Neural progenitor cell (in vitro differentiated cells): ENCODE measurements around the gene TP73. TPM values are rescaled to one million over a fixed set of nuclear protein-coding genes. Genes with fewer than 3 reads are reported as not detected.

ENCODE experiments used
- DNase-seq: peaks from one replicate; pipeline ENCODE4 v3.0.0-alpha.2; 2016; ENCODE audit warnings: low spot score
- H2AFZ ChIP-seq: fragments of 200-600 bp; sonication (generic); replicated peaks from 2 replicates; pipeline ENCODE4 v1.6.1; 2016; ENCODE audit warnings: antibody characterized with exemption
- H3F3A ChIP-seq: fragments of 200-600 bp; sonication (generic); 2 replicates; pipeline ENCODE4 v1.6.1; 2016; ENCODE audit warnings: antibody characterized with exemption, low read depth
- H3K27ac ChIP-seq: fragments of 200-600 bp; sonication (generic); 2 replicates; pipeline ENCODE4 v1.5.1; 2016; ENCODE audit warnings: mild to moderate bottlenecking
- H3K27me3 ChIP-seq: fragments of 200-600 bp; sonication (generic); 2 replicates; pipeline ENCODE4 v1.6.1; 2016; ENCODE audit warnings: mild to moderate bottlenecking, moderate library complexity
- H3K36me3 ChIP-seq: fragments of 200-600 bp; sonication (generic); 2 replicates; pipeline ENCODE4 v1.5.1; 2016
- H3K4me1 ChIP-seq: fragments of 200-600 bp; sonication (generic); 2 replicates; pipeline ENCODE4 v1.6.1; 2016; ENCODE audit warnings: mixed run types
- H3K4me2 ChIP-seq: fragments of 200-600 bp; sonication (generic); 2 replicates; pipeline ENCODE4 v1.6.1; 2016
- H3K4me3 ChIP-seq: fragments of 200-600 bp; sonication (generic); 2 replicates; pipeline ENCODE4 v1.5.1; 2016
- H3K79me2 ChIP-seq: fragments of 200-600 bp; sonication (generic); 2 replicates; pipeline ENCODE4 v1.6.1; 2016; ENCODE audit warnings: low read depth
- H3K9ac ChIP-seq: fragments of 200-600 bp; sonication (generic); 2 replicates; pipeline ENCODE4 v1.6.1; 2016
- H3K9me3 ChIP-seq: fragments of 200-600 bp; sonication (generic); 2 replicates; pipeline ENCODE4 v1.5.1; 2016; ENCODE audit warnings: low read depth
- H4K20me1 ChIP-seq: fragments of 200-600 bp; sonication (generic); 2 replicates; pipeline ENCODE4 v1.6.1; 2016; ENCODE audit warnings: low read depth
- H3K27ac Mint-ChIP-seq: 3 replicates; pipeline ENCODE4 v1.8.0; 2021; ENCODE audit warnings: mixed read lengths
- H3K27me3 Mint-ChIP-seq: 2 replicates; pipeline ENCODE4 v1.8.0; 2022; ENCODE audit warnings: low read depth, mild to moderate bottlenecking, inconsistent platforms, moderate library complexity, mixed read lengths; ENCODE audit not compliant: insufficient read depth
- H3K36me3 Mint-ChIP-seq: 3 replicates; pipeline ENCODE4 v1.8.0; 2021; ENCODE audit warnings: mixed read lengths
- H3K4me1 Mint-ChIP-seq: 3 replicates; pipeline ENCODE4 v1.8.0; 2021; ENCODE audit warnings: mixed read lengths
- H3K4me3 Mint-ChIP-seq: 3 replicates; pipeline ENCODE4 v1.8.0; 2021; ENCODE audit warnings: mild to moderate bottlenecking, moderate library complexity, mixed read lengths
- H3K9me3 Mint-ChIP-seq: 3 replicates; pipeline ENCODE4 v1.8.0; 2020; ENCODE audit warnings: mixed read lengths
- CTCF ChIP-seq: fragments of 200-600 bp; sonication (generic); IDR thresholded peaks from 2 replicates; pipeline ENCODE4 v1.5.1; 2017; ENCODE audit warnings: antibody characterized with exemption, mild to moderate bottlenecking
- EZH2 ChIP-seq: fragments of 200-600 bp; sonication (generic); IDR thresholded peaks from 2 replicates; pipeline ENCODE4 v1.6.1; 2017; ENCODE audit warnings: antibody characterized with exemption, mild to moderate bottlenecking, moderate library complexity
- EZH2phosphoT487 ChIP-seq: fragments of 200-600 bp; sonication (generic); IDR thresholded peaks from 2 replicates; pipeline ENCODE4 v1.6.1; 2017; ENCODE audit warnings: antibody characterized with exemption
- total RNA-seq: library from RNA; depleted of rRNA; stranded (reverse); fragments of >200 nt; gene quantifications from 2 replicates; pipeline ENCODE4 v1.2.3, GENCODE V29; 2015; ENCODE audit warnings: low replicate concordance

The TP73 gene
- total RNA-seq, 1 donor from 2014 or later: not detected

- Histone ChIP-seq H3K27ac (no peak overlapping the region), H3K9me3 (no peaks in the 10 kb centered on the region), H3K36me3 (no peaks in the 10 kb centered on the region), H3K4me1 (no peaks in the 10 kb centered on the region), H3K9ac (no peak overlapping the region), H2AFZ (no peak overlapping the region), H3K4me3 (no peak overlapping the region), H3K27me3 (peaks cover 20% of the 10 kb centered on the region), H3K79me2 (no peaks in the 10 kb centered on the region), H3K4me2 (no peak overlapping the region), H4K20me1 (no peaks in the 10 kb centered on the region), H3F3A (no peaks in the 10 kb centered on the region)
- peaks cover 11% of the 10 kb centered on the region for H3K27me3 Mint-ChIP-seq
- H3K36me3 Mint-ChIP-seq: no peaks in the 10 kb centered on the region
- H3K27ac Mint-ChIP-seq: no peak overlapping the region
- TF ChIP-seq EZH2 (no peak), EZH2phosphoT487 (no peak), CTCF (no peak)
- H3K4me1 Mint-ChIP-seq: peaks cover 12% of the 10 kb centered on the region
- no peaks in the 10 kb centered on the region for H3K9me3 Mint-ChIP-seq
- no peak overlapping the region for H3K4me3 Mint-ChIP-seq
- DNase-seq: no peak
These were observed 23.1 kb downstream of the TP73 start for GRCh38 chr1:3675436-3675835.

GRCh38 chr1:3676581-3677470, 24.5 kb downstream of the TP73 start:
- H3K4me2 ChIP-seq: no peak overlapping the region
- H3K36me3 Mint-ChIP-seq: no peaks in the 10 kb centered on the region
- H3K9ac ChIP-seq: no peak overlapping the region
- H3K9me3 ChIP-seq: no peaks in the 10 kb centered on the region
- H3K27ac Mint-ChIP-seq: no peak overlapping the region
- no peaks in the 10 kb centered on the region for H3K36me3 ChIP-seq
- peaks cover 8% of the 10 kb centered on the region for H3K27me3 ChIP-seq
- H2AFZ ChIP-seq: no peak overlapping the region
- peaks cover 8% of the 10 kb centered on the region for H3K4me1 Mint-ChIP-seq
- H3K4me3 Mint-ChIP-seq: no peak overlapping the region
- H3K9me3 Mint-ChIP-seq: no peaks in the 10 kb centered on the region
- no peaks in the 10 kb centered on the region for H3F3A ChIP-seq
- no peak for DNase-seq
- no peak overlapping the region for H3K4me3 ChIP-seq
- no peaks in the 10 kb centered on the region for H4K20me1 ChIP-seq
- peaks cover 4% of the 10 kb centered on the region for H3K4me1 ChIP-seq
- H3K27me3 Mint-ChIP-seq: peaks cover 7% of the 10 kb centered on the region
- H3K27ac ChIP-seq: no peak overlapping the region
- H3K79me2 ChIP-seq: no peaks in the 10 kb centered on the region
- TF ChIP-seq CTCF (no peak), EZH2 (no peak), EZH2phosphoT487 (no peak)

GRCh38 chr1:3677484-3677883, 25.2 kb downstream of the TP73 start:
- H3K27ac Mint-ChIP-seq: no peak overlapping the region
- Histone ChIP-seq H3K9me3 (no peaks in the 10 kb centered on the region), H3K27me3 (peaks cover 2% of the 10 kb centered on the region), H3K9ac (no peak overlapping the region), H3K36me3 (no peaks in the 10 kb centered on the region), H4K20me1 (no peaks in the 10 kb centered on the region), H3K27ac (no peak overlapping the region), H2AFZ (no peak overlapping the region), H3K4me3 (no peak overlapping the region), H3K4me2 (no peak overlapping the region), H3F3A (no peaks in the 10 kb centered on the region), H3K4me1 (peaks cover 4% of the 10 kb centered on the region), H3K79me2 (no peaks in the 10 kb centered on the region)
- TF ChIP-seq EZH2phosphoT487: no peak
- no peak for TF ChIP-seq EZH2
- no peak for TF ChIP-seq CTCF
- peaks cover 5% of the 10 kb centered on the region for H3K4me1 Mint-ChIP-seq
- no peak for DNase-seq
- H3K36me3 Mint-ChIP-seq: no peaks in the 10 kb centered on the region
- no peak overlapping the region for H3K4me3 Mint-ChIP-seq
- no peaks in the 10 kb centered on the region for H3K9me3 Mint-ChIP-seq
- peaks cover 7% of the 10 kb centered on the region for H3K27me3 Mint-ChIP-seq
